ENCODE results near the gene RHBDL1. TPM values are rescaled to one million over a fixed set of nuclear protein-coding genes. Genes with fewer than 3 reads are reported as not detected.

The RHBDL1 gene
- total RNA-seq, 3 donors from 2014 or later = 0.48 to 2.3 (median 1.0) TPM

DNA sequence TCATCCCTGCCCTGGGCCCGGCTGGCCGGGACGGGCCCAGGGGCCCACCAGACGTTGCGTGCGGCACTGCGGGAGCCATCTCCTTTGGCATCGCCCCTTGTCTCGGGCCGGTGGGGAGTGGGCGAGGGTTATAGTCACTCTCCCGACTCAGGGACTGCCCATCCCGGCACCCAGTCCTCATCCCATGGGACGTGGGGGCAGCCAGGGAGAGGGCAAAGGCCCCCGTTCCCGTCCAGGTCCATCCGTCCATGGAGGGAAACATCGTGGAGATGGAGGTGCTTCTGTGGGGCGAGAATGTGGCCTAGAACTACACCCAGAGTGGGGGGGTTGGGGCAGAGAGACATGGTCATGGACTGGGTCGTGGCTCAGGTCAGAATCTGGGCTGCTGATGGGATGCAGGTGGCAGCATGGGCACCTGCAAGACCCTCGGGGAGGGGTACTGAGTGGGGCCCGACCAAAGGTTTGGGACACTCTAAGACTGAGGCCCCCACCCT is 28.7 kb upstream of the RHBDL1 start:
- no peaks in the 10 kb centered on the region for H3K36me3 ChIP-seq
- no peak for TF ChIP-seq CTCF (IDR thresholded peaks at IDR 0.05)
- TF ChIP-seq POLR2AphosphoS5 (IDR thresholded peaks at IDR 0.05) = no peak
- no peak for TF ChIP-seq POLR2A (IDR thresholded peaks at IDR 0.05)
- intact Hi-C loops (cut with DNase I; ENCODE audit: low total_unique reads) = no loop called here
- no peaks in the 10 kb centered on the region for H3K9me3 ChIP-seq
- no peak overlapping the region for H3K4me3 ChIP-seq
- H3K27ac ChIP-seq = peak overlapping the region; percentile 33 to 94
- H3K4me1 ChIP-seq = peaks cover 12 to 39% of the 10 kb centered on the region in 2 donors
- no peak for DNase-seq (ENCODE audit: low spot score in 2 of 2)
- no peaks in the 10 kb centered on the region for H3K27me3 ChIP-seq

- intact Hi-C loops (cut with DNase I; ENCODE audit: low total_unique reads) = no loop called here
- TF ChIP-seq POLR2A (IDR thresholded peaks at IDR 0.05) (no peak), CTCF (IDR thresholded peaks at IDR 0.05) (no peak), POLR2AphosphoS5 (IDR thresholded peaks at IDR 0.05) (no peak)
- Histone ChIP-seq H3K9me3 (no peaks in the 10 kb centered on the region), H3K4me3 (peak overlapping the region in 1 of 3 donors; percentile 80), H3K27me3 (no peaks in the 10 kb centered on the region), H3K36me3 (no peaks in the 10 kb centered on the region), H3K4me1 (peaks cover 12 to 39% of the 10 kb centered on the region in 2 donors), H3K27ac (peak overlapping the region; percentile 89 to 94)
- DNase-seq (ENCODE audit: low spot score in 2 of 2) = no peak
Measured at GRCh38 chr16:647173-647902, 28.1 kb upstream of the RHBDL1 start.

- Histone ChIP-seq H3K27me3 (no peaks in the 10 kb centered on the region), H3K36me3 (no peaks in the 10 kb centered on the region), H3K4me1 (peaks cover 12 to 33% of the 10 kb centered on the region in 2 donors), H3K4me3 (peak overlapping the region; percentile 68 to 85 (median 80)), H3K27ac (peak overlapping the region; percentile 89 to 94), H3K9me3 (no peaks in the 10 kb centered on the region)
- TF ChIP-seq POLR2AphosphoS5 (IDR thresholded peaks at IDR 0.05) = no peak
- TF ChIP-seq POLR2A (IDR thresholded peaks at IDR 0.05) = no peak
- TF ChIP-seq CTCF (IDR thresholded peaks at IDR 0.05) = peak in 2 of 3 donors; percentile 17 to 32
- DNase-seq (ENCODE audit: low spot score in 2 of 2) = no peak
- intact Hi-C loops (cut with DNase I; ENCODE audit: low total_unique reads) = no loop called here
Measured at GRCh38 chr16:648071-648780, 27.2 kb upstream of the RHBDL1 start.

GRCh38 chr16:648781-649589 is 26.5 kb upstream of the RHBDL1 start, which contains the start of gene WDR90:
Gene WDR90, plus strand, starts transcription at chr16:649365. Its CDS starts 52 bp downstream, at chr16:649417.
- DNase-seq (ENCODE audit: low spot score in 2 of 2) = peak; percentile 85 to 91
- peak within 1 kb of the TSS; percentile 68 to 85 (median 80) for H3K4me3 ChIP-seq
- TF ChIP-seq POLR2A (IDR thresholded peaks at IDR 0.05) (peak; percentile 34), POLR2AphosphoS5 (IDR thresholded peaks at IDR 0.05) (peak; percentile 83 to 88 (median 86)), CTCF (IDR thresholded peaks at IDR 0.05) (no peak)
- no peaks in the 10 kb centered on the region for H3K9me3 ChIP-seq
- intact Hi-C loops (cut with DNase I; ENCODE audit: low total_unique reads) = no loop called here
- H3K36me3 ChIP-seq = no peaks in the 10 kb centered on the region
- peak within 1 kb of the TSS; percentile 89 to 94 for H3K27ac ChIP-seq
- H3K27me3 ChIP-seq = no peaks in the 10 kb centered on the region
- H3K4me1 ChIP-seq = peaks cover 12 to 32% of the 10 kb centered on the region in 2 donors
